Glutamatergic neuron (in vitro differentiated cells): Measurements from ENCODE around the gene NOSTRIN. TPM values are rescaled to one million over a fixed set of nuclear protein-coding genes. Genes with fewer than 3 reads are reported as not detected.

ENCODE experiments used
- DNase-seq: peaks from one replicate; pipeline ENCODE4 v3.0.0; 2022
- H3K27ac Mint-ChIP-seq: one replicate; pipeline ENCODE4 v1.8.0; 2020; ENCODE audit warnings: mild to moderate bottlenecking, mixed read lengths, inconsistent platforms; ENCODE audit not compliant: unreplicated experiment
- H3K27me3 Mint-ChIP-seq: one replicate; pipeline ENCODE4 v1.8.0; 2020; ENCODE audit warnings: mild to moderate bottlenecking, moderate library complexity, mixed read lengths, inconsistent platforms; ENCODE audit not compliant: unreplicated experiment
- H3K36me3 Mint-ChIP-seq: one replicate; pipeline ENCODE4 v1.8.0; 2020; ENCODE audit warnings: mild to moderate bottlenecking, mixed read lengths, inconsistent platforms; ENCODE audit not compliant: unreplicated experiment
- H3K4me1 Mint-ChIP-seq: one replicate; pipeline ENCODE4 v1.8.0; 2020; ENCODE audit warnings: mild to moderate bottlenecking, low read depth, mixed read lengths, inconsistent platforms; ENCODE audit not compliant: unreplicated experiment
- H3K4me3 Mint-ChIP-seq: one replicate; pipeline ENCODE4 v1.8.0; 2020; ENCODE audit warnings: mild to moderate bottlenecking, mixed read lengths, inconsistent platforms; ENCODE audit not compliant: unreplicated experiment
- H3K9me3 Mint-ChIP-seq: one replicate; pipeline ENCODE4 v1.8.0; 2020; ENCODE audit warnings: mild to moderate bottlenecking, moderate library complexity, mixed read lengths, inconsistent platforms; ENCODE audit not compliant: unreplicated experiment
- total RNA-seq: library from RNA; stranded (reverse); fragmentation: NEBNext Ultra II Directional; extraction: Animal tissue kit (Norgen Biotek cat#: 25700); gene quantifications from one replicate; pipeline ENCODE4 v1.2.1, GENCODE V29; 2021; ENCODE audit not compliant: unreplicated experiment
- TF ChIP-seq, protein P1 (sequence below): fragments of 200-600 bp; sonication (generic); IDR thresholded peaks from one replicate; pipeline ENCODE4 v1.5.0; 2021; ENCODE audit not compliant: partially characterized antibody, unreplicated experiment

Gene NOSTRIN
- total RNA-seq, 1 donor from 2014 or later = not detected

DNA sequence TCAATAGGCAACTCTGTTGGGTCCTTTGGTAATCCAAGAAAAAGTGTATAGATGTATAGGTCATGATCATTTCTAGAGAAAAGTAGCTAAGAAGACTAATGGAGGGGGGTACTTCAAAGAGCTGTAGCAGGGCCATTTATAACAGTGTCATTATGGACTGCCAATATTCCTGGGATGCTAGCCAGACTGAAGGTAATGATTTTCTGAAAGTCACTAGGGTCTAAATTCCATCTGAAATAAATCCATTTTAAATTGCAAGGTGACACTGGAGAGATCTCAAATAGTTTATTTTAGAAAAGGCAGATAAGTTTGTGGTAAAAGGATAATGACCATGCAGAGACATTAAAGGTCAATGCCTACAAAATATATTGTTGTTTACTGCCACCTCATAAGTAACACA lies 92.3 kb downstream of the NOSTRIN start:
- H3K27me3 Mint-ChIP-seq = no peaks in the 10 kb centered on the region
- H3K4me3 Mint-ChIP-seq = no peak overlapping the region
- H3K27ac Mint-ChIP-seq = no peak overlapping the region
- peaks cover 5% of the 10 kb centered on the region for H3K4me1 Mint-ChIP-seq
- H3K9me3 Mint-ChIP-seq = peaks cover 2% of the 10 kb centered on the region
- TF ChIP-seq, protein P1, sequence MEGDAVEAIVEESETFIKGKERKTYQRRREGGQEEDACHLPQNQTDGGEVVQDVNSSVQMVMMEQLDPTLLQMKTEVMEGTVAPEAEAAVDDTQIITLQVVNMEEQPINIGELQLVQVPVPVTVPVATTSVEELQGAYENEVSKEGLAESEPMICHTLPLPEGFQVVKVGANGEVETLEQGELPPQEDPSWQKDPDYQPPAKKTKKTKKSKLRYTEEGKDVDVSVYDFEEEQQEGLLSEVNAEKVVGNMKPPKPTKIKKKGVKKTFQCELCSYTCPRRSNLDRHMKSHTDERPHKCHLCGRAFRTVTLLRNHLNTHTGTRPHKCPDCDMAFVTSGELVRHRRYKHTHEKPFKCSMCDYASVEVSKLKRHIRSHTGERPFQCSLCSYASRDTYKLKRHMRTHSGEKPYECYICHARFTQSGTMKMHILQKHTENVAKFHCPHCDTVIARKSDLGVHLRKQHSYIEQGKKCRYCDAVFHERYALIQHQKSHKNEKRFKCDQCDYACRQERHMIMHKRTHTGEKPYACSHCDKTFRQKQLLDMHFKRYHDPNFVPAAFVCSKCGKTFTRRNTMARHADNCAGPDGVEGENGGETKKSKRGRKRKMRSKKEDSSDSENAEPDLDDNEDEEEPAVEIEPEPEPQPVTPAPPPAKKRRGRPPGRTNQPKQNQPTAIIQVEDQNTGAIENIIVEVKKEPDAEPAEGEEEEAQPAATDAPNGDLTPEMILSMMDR = no peak
- DNase-seq = no peak
- H3K36me3 Mint-ChIP-seq = no peaks in the 10 kb centered on the region

DNA sequence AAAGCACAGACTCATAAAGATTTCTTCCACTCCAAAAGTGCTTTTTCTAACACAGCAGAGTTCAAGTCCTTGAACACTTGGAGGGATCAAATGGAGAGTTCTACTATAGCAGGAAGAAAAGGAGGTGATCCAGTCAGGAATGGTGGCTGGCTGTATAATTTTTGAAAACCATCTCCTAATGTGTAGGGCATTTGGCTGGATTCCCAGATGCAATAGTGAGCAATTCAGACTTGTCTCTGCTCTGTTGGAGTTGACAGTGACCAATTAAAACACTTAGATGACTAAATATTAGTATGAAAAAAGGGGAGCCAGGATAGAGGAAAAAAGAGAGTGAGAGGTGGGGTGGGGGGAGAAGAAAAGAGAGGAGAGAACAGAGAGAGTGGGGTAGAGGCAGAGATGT lies 93.3 kb downstream of the NOSTRIN start:
- no peaks in the 10 kb centered on the region for H3K36me3 Mint-ChIP-seq
- H3K27ac Mint-ChIP-seq = no peak overlapping the region
- DNase-seq = no peak
- H3K4me3 Mint-ChIP-seq = no peak overlapping the region
- no peaks in the 10 kb centered on the region for H3K9me3 Mint-ChIP-seq
- H3K4me1 Mint-ChIP-seq = no peaks in the 10 kb centered on the region
- TF ChIP-seq, protein P1 = no peak
- H3K27me3 Mint-ChIP-seq = peaks cover 1% of the 10 kb centered on the region

DNA sequence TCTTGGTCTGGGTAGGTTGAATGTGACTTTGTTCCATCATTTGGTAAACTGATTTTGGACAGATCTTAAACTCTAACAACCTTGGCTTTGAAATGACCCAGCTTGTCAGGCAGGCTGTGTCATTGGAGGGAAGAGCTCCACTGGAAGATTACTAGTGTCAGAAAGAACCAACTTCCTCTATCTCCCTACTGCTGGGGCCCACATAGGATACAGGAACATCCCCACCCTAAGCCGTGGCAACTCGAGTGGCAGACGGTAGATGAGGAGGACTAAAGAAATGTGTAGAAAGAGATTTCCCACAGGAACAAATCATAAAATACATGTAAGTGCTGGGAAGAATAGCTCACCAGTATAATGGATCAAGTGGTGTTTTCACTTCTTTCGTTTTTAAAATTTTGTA lies 94.3 kb downstream of the NOSTRIN start:
- Mint-ChIP-seq H3K27ac (no peak overlapping the region), H3K4me3 (no peak overlapping the region), H3K4me1 (no peaks in the 10 kb centered on the region), H3K36me3 (no peaks in the 10 kb centered on the region), H3K9me3 (no peaks in the 10 kb centered on the region), H3K27me3 (peaks cover 1% of the 10 kb centered on the region)
- TF ChIP-seq, protein P1 = no peak
- no peak for DNase-seq

DNA sequence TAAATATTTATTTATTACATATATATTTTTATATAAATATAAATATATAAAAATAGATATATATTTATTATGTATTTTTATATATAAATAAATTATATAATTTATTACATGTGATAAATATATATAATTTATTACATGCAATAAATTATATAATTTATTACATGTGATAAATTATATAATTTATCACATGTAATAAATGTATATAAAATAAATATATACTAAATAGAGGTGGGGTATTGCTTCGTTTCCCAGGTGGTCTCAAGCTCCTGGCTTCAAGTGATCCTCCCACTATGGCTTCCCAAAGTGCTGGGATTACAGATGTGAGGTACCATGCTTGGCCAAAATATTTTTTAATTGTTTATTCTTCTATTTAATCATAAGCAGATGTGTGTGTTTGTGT lies 95.0 kb downstream of the NOSTRIN start:
- H3K4me1 Mint-ChIP-seq = no peaks in the 10 kb centered on the region
- H3K9me3 Mint-ChIP-seq = no peaks in the 10 kb centered on the region
- TF ChIP-seq, protein P1 = no peak
- no peak overlapping the region for H3K4me3 Mint-ChIP-seq
- no peak overlapping the region for H3K27ac Mint-ChIP-seq
- peaks cover 1% of the 10 kb centered on the region for H3K27me3 Mint-ChIP-seq
- H3K36me3 Mint-ChIP-seq = no peaks in the 10 kb centered on the region
- no peak for DNase-seq

DNA sequence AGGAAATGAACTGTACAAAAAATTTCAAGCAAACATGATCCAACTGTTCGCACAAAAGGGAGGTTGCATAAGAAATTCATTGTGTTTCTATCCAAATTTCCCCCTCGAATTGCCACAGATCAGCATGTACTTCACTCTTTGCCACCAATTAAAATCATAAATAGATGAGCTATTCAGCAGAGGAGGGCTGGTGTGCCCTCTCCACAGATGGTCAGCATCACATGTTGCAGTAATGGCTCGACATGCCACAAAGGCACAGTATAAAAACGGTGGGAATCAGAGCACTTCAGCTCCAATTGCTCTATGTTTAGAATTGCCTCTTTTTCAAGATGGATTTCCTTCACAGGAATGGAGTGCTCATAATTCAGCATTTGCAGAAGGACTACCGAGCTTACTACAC lies 98.6 kb downstream of the NOSTRIN start, which contains the start of gene G6PC2:
Gene G6PC2 (plus strand): TSS at position 289 of the 400 bp plus-strand sequence. CDS start 41 bp downstream, at position 330.
- Mint-ChIP-seq H3K27ac (no peak within 1 kb of the TSS), H3K9me3 (no peaks in the 10 kb centered on the region), H3K36me3 (no peaks in the 10 kb centered on the region), H3K4me1 (peaks cover 2% of the 10 kb centered on the region), H3K4me3 (no peak within 1 kb of the TSS), H3K27me3 (peaks cover 1% of the 10 kb centered on the region)
- TF ChIP-seq, protein P1 = no peak
- no peak for DNase-seq
